HCT116 (cell line): ENCODE data around the gene SUPT3H. TPM values are rescaled to one million over a fixed set of nuclear protein-coding genes. Genes with fewer than 3 reads are reported as not detected.

Experiments used
- ATAC-seq: fragments of 200-7000 bp; cut with Tn5 transposase; 2 replicates; pipeline ENCODE4 v1.9.1; 2020; ENCODE audit warnings: mild to moderate bottlenecking, moderate library complexity
- BruUV-seq: library from RNA; stranded (reverse); fragments of 400-500 nt; replicated peaks from 2 replicates; lab custom pipeline; 2021; lab: Mats Ljungman, UMichigan
- CTCF ChIA-PET: fragments of 300-600 bp; sonication (Branson Sonifier 250); formaldehyde crosslinking; loops from one replicate; lab custom pipeline; 2021; ENCODE audit warnings: antibody characterized with exemption; lab: Charles Lee
- POLR2A ChIA-PET: fragments of 300-600, 350-600 bp; sonication (Branson Sonifier 250); formaldehyde crosslinking; loops from one replicate; lab custom pipeline; 2021; ENCODE audit warnings: antibody characterized with exemption; lab: Charles Lee
- RAD21 ChIA-PET, 2 experiments: fragments of 300-600 bp; sonication (Branson Sonifier 250); formaldehyde crosslinking; loops; one replicate each; lab custom pipeline; 2023; ENCODE audit warnings: low total read pairs in 2 of 2; ENCODE audit not compliant: uncharacterized antibody in 2 of 2, unreplicated experiment in 2 of 2, low non-redundant PET in 1 of 2; lab: Charles Lee
- DNase-seq: peaks from one replicate; pipeline ENCODE4 v3.0.0-alpha.2; 2010; ENCODE audit warnings: low read depth, low spot score
- H2AFZ ChIP-seq: fragments of 200-600 bp; shearing (Covaris generic), sonication (generic); 2 replicates; pipeline ENCODE4 v1.6.1; 2017; ENCODE audit warnings: low read depth, mixed run types, mixed read lengths, antibody characterized with exemption, low read length; ENCODE audit not compliant: poor library complexity, severe bottlenecking
- H3K27ac ChIP-seq: 2 replicates; pipeline ENCODE4 v1.5.1; 2012; ENCODE audit warnings: low read depth, low read length
- H3K27me3 ChIP-seq: fragments of 200-600 bp; sonication (generic); 2 replicates; pipeline ENCODE4 v1.6.1; 2016; ENCODE audit warnings: mixed run types, low read length, mixed read lengths; ENCODE audit not compliant: insufficient read depth
- H3K36me3 ChIP-seq, 2 experiments: fragments of 200-500 bp in 1 of 2; fragments of 200-600 bp in 1 of 2; sonication (Bioruptor generic) in 1 of 2; sonication (generic) in 1 of 2; 2 replicates each; pipeline versions ENCODE4 v1.5.1 to v1.6.1; 2014 to 2016; ENCODE audit warnings: low read length in 2 of 2, inconsistent platforms in 1 of 2, mixed read lengths in 1 of 2, mixed run types in 1 of 2; ENCODE audit not compliant: insufficient read depth in 2 of 2, control insufficient read depth in 1 of 2
- H3K4me1 ChIP-seq, 2 experiments: fragments of 200-600 bp in 1 of 2; sonication (generic) in 1 of 2; 2 replicates each; pipeline versions ENCODE4 v1.5.1 to v1.6.1; 2012 to 2017; ENCODE audit warnings: low read length in 2 of 2, inconsistent platforms in 1 of 2, mild to moderate bottlenecking in 1 of 2, mixed read lengths in 1 of 2, mixed run types in 1 of 2, moderate library complexity in 1 of 2; ENCODE audit not compliant: insufficient read depth in 2 of 2, control insufficient read depth in 1 of 2
- H3K4me2 ChIP-seq: fragments of 200-600 bp; sonication (generic); 2 replicates; pipeline ENCODE4 v1.6.1; 2017; ENCODE audit warnings: mixed run types, low read length, mixed read lengths
- H3K4me3 ChIP-seq, 2 experiments: fragments of 200-600 bp in 1 of 2; sonication (generic) in 1 of 2; replicated peaks in 1 of 2; 2 replicates each; pipeline ENCODE4 v1.5.1; 2011 to 2016; ENCODE audit warnings: low read length in 2 of 2, control low read depth in 1 of 2, low read depth in 1 of 2, mild to moderate bottlenecking in 1 of 2, mixed read lengths in 1 of 2, mixed run types in 1 of 2
- H3K79me2 ChIP-seq: fragments of 200-600 bp; sonication (generic); 2 replicates; pipeline ENCODE4 v1.6.1; 2017; ENCODE audit warnings: mild to moderate bottlenecking, mixed run types, low read length, moderate library complexity, mixed read lengths; ENCODE audit not compliant: insufficient read depth
- H3K9ac ChIP-seq: fragments of 200-600 bp; sonication (generic); 2 replicates; pipeline ENCODE4 v1.6.1; 2016; ENCODE audit warnings: low read length, mixed read lengths
- H3K9me2 ChIP-seq: fragments of 200-600 bp; sonication (generic), shearing (Covaris generic); 2 replicates; pipeline ENCODE4 v1.6.1; 2017; ENCODE audit warnings: mixed run types, mild to moderate bottlenecking, moderate library complexity; ENCODE audit not compliant: insufficient read depth
- H3K9me3 ChIP-seq, 2 experiments: fragments of 200-500 bp in 1 of 2; fragments of 200-600 bp in 1 of 2; sonication (Bioruptor generic) in 1 of 2; sonication (generic) in 1 of 2; 2 replicates each; pipeline ENCODE4 v1.6.1; 2014 to 2017; ENCODE audit warnings: low read length in 2 of 2, mixed read lengths in 2 of 2, inconsistent platforms in 1 of 2, low read depth in 1 of 2, mild to moderate bottlenecking in 1 of 2, mixed run types in 1 of 2, moderate library complexity in 1 of 2; ENCODE audit not compliant: control insufficient read depth in 1 of 2, insufficient read depth in 1 of 2
- H4K20me1 ChIP-seq: fragments of 200-600 bp; sonication (generic), shearing (Covaris generic); 2 replicates; pipeline ENCODE4 v1.6.1; 2017; ENCODE audit warnings: mixed run types, mild to moderate bottlenecking, moderate library complexity; ENCODE audit not compliant: insufficient read depth
- CBX3 ChIP-seq: IDR thresholded peaks from 2 replicates; pipeline ENCODE4 v1.6.1; 2012; ENCODE audit warnings: low read depth
- CEBPB ChIP-seq: IDR thresholded peaks from 2 replicates; pipeline ENCODE4 v1.6.1; 2012; ENCODE audit warnings: low read depth
- EGR1 ChIP-seq: IDR thresholded peaks from 2 replicates; pipeline ENCODE4 v1.6.1; 2012; ENCODE audit warnings: low read depth
- ELF1 ChIP-seq: IDR thresholded peaks from 2 replicates; pipeline ENCODE4 v1.6.1; 2012; ENCODE audit warnings: low read depth, borderline replicate concordance
- FOSL1 ChIP-seq: IDR thresholded peaks from 2 replicates; pipeline ENCODE4 v1.6.1; 2012; ENCODE audit warnings: low read depth
- JUND ChIP-seq: IDR thresholded peaks from 2 replicates; pipeline ENCODE4 v1.6.1; 2012
- POLR2A ChIP-seq: IDR thresholded peaks from 2 replicates; pipeline ENCODE4 v1.7.0; 2011; ENCODE audit warnings: borderline replicate concordance; ENCODE audit not compliant: insufficient read depth, insufficient read length; ENCODE audit errors: extremely low read depth
- POLR2AphosphoS5 ChIP-seq: IDR thresholded peaks from 2 replicates; pipeline ENCODE4 v1.6.1; 2011; ENCODE audit warnings: mild to moderate bottlenecking, low read depth, low read length, moderate library complexity
- RAD21 ChIP-seq: IDR thresholded peaks from 2 replicates; pipeline ENCODE4 v1.6.1; 2012; ENCODE audit warnings: low read depth, mild to moderate bottlenecking
- SIN3A ChIP-seq: IDR thresholded peaks from 2 replicates; pipeline ENCODE4 v1.6.1; 2012; ENCODE audit warnings: low read depth
- TCF7L2 ChIP-seq: IDR thresholded peaks from 2 replicates; pipeline ENCODE4 v1.7.0; 2011; ENCODE audit warnings: borderline replicate concordance, inconsistent platforms; ENCODE audit not compliant: insufficient read depth, insufficient read length; ENCODE audit errors: extremely low read depth
- YY1 ChIP-seq: IDR thresholded peaks from 2 replicates; pipeline ENCODE4 v1.6.1; 2011; ENCODE audit warnings: low read length, low read depth, moderate library complexity, mild to moderate bottlenecking; ENCODE audit not compliant: insufficient replicate concordance; ENCODE audit errors: extremely low read depth
- ZFX ChIP-seq: fragments of 450-650 bp; IDR thresholded peaks from 2 replicates; pipeline ENCODE4 v1.6.1; 2017
- intact Hi-C: fragments of 100-400 bp; cut with micrococcal nuclease; formaldehyde crosslinking; loops from 2 replicates; pipeline ENCODE4 v1.10.0; 2022
- total RNA-seq: library from RNA; stranded (reverse); gene quantifications from one replicate; pipeline ENCODE4 v1.2.1, GENCODE V29; 2021; ENCODE audit not compliant: unreplicated experiment
- TF ChIP-seq, protein P1 (sequence below): IDR thresholded peaks from 2 replicates; pipeline ENCODE4 v1.6.1; 2012
- TF ChIP-seq, protein P2 (sequence below), 3 experiments: fragments of 200-600 bp in 1 of 3; sonication (generic) in 1 of 3; IDR thresholded peaks in 2 of 3; conservative IDR thresholded peaks in 1 of 3; 2 replicates each; pipeline ENCODE4 v1.5.1; 2012 to 2017; ENCODE audit warnings: low read depth in 2 of 3, low read length in 2 of 3, antibody characterized with exemption in 1 of 3, borderline replicate concordance in 1 of 3, control low read depth in 1 of 3, mild to moderate bottlenecking in 1 of 3, mixed read lengths in 1 of 3, mixed run types in 1 of 3, moderate library complexity in 1 of 3; ENCODE audit not compliant: insufficient read depth in 1 of 3

Gene SUPT3H
- total RNA-seq, 1 experiment from 2014 or later, result 7.4 TPM

DNA sequence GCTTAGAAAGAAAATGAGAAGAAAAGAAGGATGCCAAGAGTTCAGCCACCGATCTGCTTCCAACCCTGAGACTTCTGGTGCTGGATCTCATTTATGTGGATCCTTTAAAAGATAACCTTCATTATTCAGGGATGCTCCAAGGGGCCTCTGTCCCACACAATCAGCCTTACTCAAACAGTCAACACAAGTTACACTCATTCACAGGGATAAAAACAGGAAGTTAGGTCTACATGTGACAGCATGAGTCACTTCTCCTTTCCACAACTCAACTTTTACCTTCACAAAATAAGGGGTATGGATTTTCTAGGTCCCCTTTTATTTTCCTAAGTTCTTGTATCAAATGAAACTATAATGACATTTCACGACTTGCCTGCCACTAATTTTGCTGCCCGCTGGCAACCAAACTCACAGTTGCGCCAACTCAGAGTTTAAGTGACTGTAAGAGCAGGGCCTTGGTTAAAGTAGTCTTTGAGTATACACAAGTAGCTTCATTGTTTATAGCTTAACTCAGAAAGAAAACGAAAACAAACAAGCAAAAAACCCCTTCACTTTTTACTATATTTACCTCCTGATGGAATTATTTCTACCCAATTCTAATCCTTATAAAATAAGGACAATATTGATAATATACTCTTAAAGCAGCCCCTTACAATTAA, 328.4 kb downstream of the SUPT3H start:
- ChIA-PET POLR2A (no interaction called here), CTCF (no interaction called here), RAD21 (no interaction called here)
- Histone ChIP-seq H3K9ac (no peak overlapping the region), H3K27ac (no peak overlapping the region), H3K4me1 (peaks cover 31 to 62% of the 10 kb centered on the region in 2 experiments), H3K4me2 (peak overlapping the region; percentile 58), H3K27me3 (no peaks in the 10 kb centered on the region), H3K9me3 (no peaks in the 10 kb centered on the region), H3K9me2 (no peaks in the 10 kb centered on the region), H3K4me3 (no peak overlapping the region), H3K79me2 (no peaks in the 10 kb centered on the region), H2AFZ (no peak overlapping the region), H3K36me3 (no peaks in the 10 kb centered on the region), H4K20me1 (no peaks in the 10 kb centered on the region)
- intact Hi-C loops, result no loop called here
- TF ChIP-seq CBX3 (peak; percentile 48; the same call in 1 of the 2 replicates), EGR1 (no peak), JUND (peak; percentile 39; the same call in 1 of the 2 replicates)
- TF ChIP-seq, protein P1, sequence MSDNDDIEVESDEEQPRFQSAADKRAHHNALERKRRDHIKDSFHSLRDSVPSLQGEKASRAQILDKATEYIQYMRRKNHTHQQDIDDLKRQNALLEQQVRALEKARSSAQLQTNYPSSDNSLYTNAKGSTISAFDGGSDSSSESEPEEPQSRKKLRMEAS, result 0 out of 2 replicates have a peak, but pooled peaks have one; percentile 33
- no TSS peak for BruUV-seq
- DNase-seq, result no peak
- no peak for ATAC-seq

DNA sequence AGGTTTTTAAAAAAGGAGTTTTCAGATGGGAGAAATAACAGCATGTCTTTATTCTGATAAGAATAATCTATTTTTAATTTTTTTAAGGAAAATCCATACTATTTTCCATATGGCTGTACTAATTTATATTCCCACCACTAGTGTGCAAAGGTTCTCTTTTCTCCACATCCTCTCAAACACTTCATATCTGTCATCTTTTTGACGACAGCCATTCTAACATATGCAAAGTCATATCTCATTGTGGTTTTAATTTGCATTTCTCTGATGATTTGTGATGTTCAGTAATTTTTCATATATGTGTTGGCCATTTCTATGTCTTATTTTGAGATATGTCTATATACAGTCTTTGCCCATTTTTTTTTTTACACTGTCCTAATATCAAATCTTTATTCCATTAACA, 330.2 kb downstream of the SUPT3H start:
- BruUV-seq, result no TSS peak
- intact Hi-C loops, result no loop called here
- TF ChIP-seq RAD21 (no peak), FOSL1 (no peak), CEBPB (no peak), POLR2A (no peak), ZFX (no peak), ELF1 (no peak), YY1 (no peak), SIN3A (no peak), TCF7L2 (no peak), CBX3 (no peak), POLR2AphosphoS5 (no peak)
- TF ChIP-seq, protein P1, result no peak
- TF ChIP-seq, protein P2, sequence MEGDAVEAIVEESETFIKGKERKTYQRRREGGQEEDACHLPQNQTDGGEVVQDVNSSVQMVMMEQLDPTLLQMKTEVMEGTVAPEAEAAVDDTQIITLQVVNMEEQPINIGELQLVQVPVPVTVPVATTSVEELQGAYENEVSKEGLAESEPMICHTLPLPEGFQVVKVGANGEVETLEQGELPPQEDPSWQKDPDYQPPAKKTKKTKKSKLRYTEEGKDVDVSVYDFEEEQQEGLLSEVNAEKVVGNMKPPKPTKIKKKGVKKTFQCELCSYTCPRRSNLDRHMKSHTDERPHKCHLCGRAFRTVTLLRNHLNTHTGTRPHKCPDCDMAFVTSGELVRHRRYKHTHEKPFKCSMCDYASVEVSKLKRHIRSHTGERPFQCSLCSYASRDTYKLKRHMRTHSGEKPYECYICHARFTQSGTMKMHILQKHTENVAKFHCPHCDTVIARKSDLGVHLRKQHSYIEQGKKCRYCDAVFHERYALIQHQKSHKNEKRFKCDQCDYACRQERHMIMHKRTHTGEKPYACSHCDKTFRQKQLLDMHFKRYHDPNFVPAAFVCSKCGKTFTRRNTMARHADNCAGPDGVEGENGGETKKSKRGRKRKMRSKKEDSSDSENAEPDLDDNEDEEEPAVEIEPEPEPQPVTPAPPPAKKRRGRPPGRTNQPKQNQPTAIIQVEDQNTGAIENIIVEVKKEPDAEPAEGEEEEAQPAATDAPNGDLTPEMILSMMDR (IDR thresholded peaks at IDR 0.05 in 2 of 3, conservative IDR thresholded peaks at IDR 0.05 in 1 of 3; ENCODE audit: borderline replicate concordance in 1 of 3, insufficient read depth in 1 of 3, low read depth in 2 of 3, low read length in 2 of 3), result no peak

More for the DNA sequence above, 330.2 kb downstream of the SUPT3H start:
- Histone ChIP-seq H4K20me1 (no peaks in the 10 kb centered on the region), H3K27ac (no peak overlapping the region), H3K4me1 (peaks cover 37 to 72% of the 10 kb centered on the region in 2 experiments), H3K9me2 (no peaks in the 10 kb centered on the region), H3K4me2 (no peak overlapping the region), H3K27me3 (no peaks in the 10 kb centered on the region), H3K79me2 (no peaks in the 10 kb centered on the region), H2AFZ (no peak overlapping the region), H3K9me3 (no peaks in the 10 kb centered on the region), H3K36me3 (no peaks in the 10 kb centered on the region), H3K9ac (no peak overlapping the region), H3K4me3 (no peak overlapping the region)
- CTCF ChIA-PET, result no interaction called here
- RAD21 ChIA-PET, result no interaction called here
- DNase-seq (no peak), ATAC-seq (no peak)
- POLR2A ChIA-PET, result no interaction called here
